K562 (cell line): ENCODE data around the gene RBM22. TPM values are rescaled to one million over a fixed set of nuclear protein-coding genes. Genes with fewer than 3 reads are reported as not detected.
A peak's percentile ranks its signal among the peaks of the same experiment; 100 is the strongest.

ENCODE experiments used
- ARID3B ChIP-seq: fragments of 250-450 bp; sonication (Bioruptor Pico); IDR thresholded peaks from 2 replicates; pipeline ENCODE4 v1.4.0; 2020; ENCODE audit warnings: borderline replicate concordance
- COPS2 ChIP-seq: fragments of 450-650 bp; conservative IDR thresholded peaks from 2 replicates; pipeline ENCODE4 v1.6.1; 2016; ENCODE audit warnings: mild to moderate bottlenecking, moderate library complexity
- FOS ChIP-seq: IDR thresholded peaks from 3 replicates; pipeline ENCODE4 v1.6.1; 2011; ENCODE audit not compliant: insufficient read length; ENCODE audit errors: extremely low read depth
- HLTF ChIP-seq: fragments of 450-650 bp; IDR thresholded peaks from 2 replicates; pipeline ENCODE4 v1.6.1; 2016
- IFI16 ChIP-seq: fragments of 250-450 bp; sonication (Bioruptor Pico); IDR thresholded peaks from 2 replicates; pipeline ENCODE4 v2.1.2; 2022; ENCODE audit warnings: mild to moderate bottlenecking, inconsistent platforms
- NR2F6 ChIP-seq: fragments of 450-650 bp; formaldehyde crosslinking; IDR thresholded peaks from 2 replicates; pipeline ENCODE4 v1.4.0; 2020; ENCODE audit warnings: mild to moderate bottlenecking
- PRPF4 ChIP-seq: fragments of 200-400 bp; formaldehyde crosslinking; IDR thresholded peaks from one replicate; pipeline ENCODE4 v1.6.1; 2017; ENCODE audit warnings: low read length, low read depth, mild to moderate bottlenecking; ENCODE audit not compliant: insufficient read depth, poor library complexity, severe bottlenecking
- RB1 ChIP-seq: fragments of 450-650 bp; IDR thresholded peaks from 2 replicates; pipeline ENCODE4 v1.6.1; 2017; ENCODE audit warnings: low read depth, mild to moderate bottlenecking
- SAFB ChIP-seq: fragments of 200-400 bp; formaldehyde crosslinking; IDR thresholded peaks from 2 replicates; pipeline ENCODE4 v1.6.1; 2017; ENCODE audit warnings: low read depth, low read length, borderline replicate concordance
- polyA plus RNA-seq, 8 experiments: library from polyadenylated mRNA; depleted of rRNA in 4 of 8; stranded (reverse) in 5 of 8; unstranded in 3 of 8; fragments of >200 nt; fragmentation: Nextera tagmentation in 2 of 8; fragmentation: Illumina TruSeq in 1 of 8; extraction: Ambion mirVana in 2 of 8; extraction: Trizol in 1 of 8; gene quantifications; 2 replicates each; pipeline versions ENCODE4 v1.2.1 to v1.2.3, GENCODE V29; 2011 to 2014; ENCODE audit warnings: inconsistent platforms in 1 of 8, missing spikeins in 1 of 8
- total RNA-seq, 7 experiments: library from RNA; depleted of rRNA in 6 of 7; stranded (reverse); fragments of >200 nt in 6 of 7; fragmentation: Illumina TruSeq in 2 of 7; extraction: Trizol in 2 of 7; gene quantifications; 2 replicates each; pipeline versions ENCODE4 v1.2.1 to v1.2.3, GENCODE V29; 2011 to 2021; ENCODE audit warnings: low replicate concordance in 1 of 7
- TF ChIP-seq, protein P1 (sequence below): sonication (generic); formaldehyde crosslinking; IDR thresholded peaks from 2 replicates; pipeline ENCODE4 v1.8.0; 2023; ENCODE audit warnings: mild to moderate bottlenecking, missing genetic modification reagents
- TF ChIP-seq, protein P2 (sequence below), 2 experiments: IDR thresholded peaks; 2 replicates each; pipeline ENCODE4 v1.6.1; 2011; ENCODE audit warnings: borderline replicate concordance in 1 of 2, control low read depth in 1 of 2, low read depth in 1 of 2, low read length in 1 of 2, mild to moderate bottlenecking in 1 of 2, mixed read lengths in 1 of 2, moderate library complexity in 1 of 2; ENCODE audit not compliant: insufficient read depth in 1 of 2, insufficient read length in 1 of 2, poor library complexity in 1 of 2, severe bottlenecking in 1 of 2; ENCODE audit errors: extremely low read depth in 1 of 2
- TF ChIP-seq, protein P3 (sequence below), 2 experiments: fragments of 250-450 bp in 1 of 2; fragments of 450-650 bp in 1 of 2; sonication (Bioruptor Pico) in 1 of 2; IDR thresholded peaks; 2 replicates each; pipeline versions ENCODE4 v1.6.1 to v1.8.0; 2016 to 2021; ENCODE audit warnings: mild to moderate bottlenecking in 2 of 2, moderate library complexity in 2 of 2, missing compliant biosample characterization in 1 of 2, missing genetic modification characterization in 1 of 2
- TF ChIP-seq, protein P4 (sequence below): fragments of 450-650 bp; conservative IDR thresholded peaks from 2 replicates; pipeline ENCODE4 v1.6.1; 2016; ENCODE audit warnings: missing genetic modification characterization, low read depth, mild to moderate bottlenecking, control low read depth, missing compliant biosample characterization
- TF ChIP-seq, protein P5 (sequence below): sonication (generic); formaldehyde crosslinking; IDR thresholded peaks from 2 replicates; pipeline ENCODE4 v1.8.1; 2023; ENCODE audit warnings: mild to moderate bottlenecking, missing genetic modification reagents

The RBM22 gene
- total and polyA plus RNA-seq, 9 of the 15 experiments (the other 6 are each of a cell fraction or from before 2014, with no cell fraction given): 31.3 to 82.2 (median 44.8) TPM

- TF ChIP-seq, protein P1, sequence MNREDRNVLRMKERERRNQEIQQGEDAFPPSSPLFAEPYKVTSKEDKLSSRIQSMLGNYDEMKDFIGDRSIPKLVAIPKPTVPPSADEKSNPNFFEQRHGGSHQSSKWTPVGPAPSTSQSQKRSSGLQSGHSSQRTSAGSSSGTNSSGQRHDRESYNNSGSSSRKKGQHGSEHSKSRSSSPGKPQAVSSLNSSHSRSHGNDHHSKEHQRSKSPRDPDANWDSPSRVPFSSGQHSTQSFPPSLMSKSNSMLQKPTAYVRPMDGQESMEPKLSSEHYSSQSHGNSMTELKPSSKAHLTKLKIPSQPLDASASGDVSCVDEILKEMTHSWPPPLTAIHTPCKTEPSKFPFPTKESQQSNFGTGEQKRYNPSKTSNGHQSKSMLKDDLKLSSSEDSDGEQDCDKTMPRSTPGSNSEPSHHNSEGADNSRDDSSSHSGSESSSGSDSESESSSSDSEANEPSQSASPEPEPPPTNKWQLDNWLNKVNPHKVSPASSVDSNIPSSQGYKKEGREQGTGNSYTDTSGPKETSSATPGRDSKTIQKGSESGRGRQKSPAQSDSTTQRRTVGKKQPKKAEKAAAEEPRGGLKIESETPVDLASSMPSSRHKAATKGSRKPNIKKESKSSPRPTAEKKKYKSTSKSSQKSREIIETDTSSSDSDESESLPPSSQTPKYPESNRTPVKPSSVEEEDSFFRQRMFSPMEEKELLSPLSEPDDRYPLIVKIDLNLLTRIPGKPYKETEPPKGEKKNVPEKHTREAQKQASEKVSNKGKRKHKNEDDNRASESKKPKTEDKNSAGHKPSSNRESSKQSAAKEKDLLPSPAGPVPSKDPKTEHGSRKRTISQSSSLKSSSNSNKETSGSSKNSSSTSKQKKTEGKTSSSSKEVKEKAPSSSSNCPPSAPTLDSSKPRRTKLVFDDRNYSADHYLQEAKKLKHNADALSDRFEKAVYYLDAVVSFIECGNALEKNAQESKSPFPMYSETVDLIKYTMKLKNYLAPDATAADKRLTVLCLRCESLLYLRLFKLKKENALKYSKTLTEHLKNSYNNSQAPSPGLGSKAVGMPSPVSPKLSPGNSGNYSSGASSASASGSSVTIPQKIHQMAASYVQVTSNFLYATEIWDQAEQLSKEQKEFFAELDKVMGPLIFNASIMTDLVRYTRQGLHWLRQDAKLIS: 0 out of 2 replicates have a peak, but pooled peaks have one; percentile 65
- TF ChIP-seq HLTF: peak; percentile 70; the same call in 1 of the 2 replicates
- no peak for TF ChIP-seq ARID3B (CRISPR knock-in tag)
- TF ChIP-seq, protein P2, sequence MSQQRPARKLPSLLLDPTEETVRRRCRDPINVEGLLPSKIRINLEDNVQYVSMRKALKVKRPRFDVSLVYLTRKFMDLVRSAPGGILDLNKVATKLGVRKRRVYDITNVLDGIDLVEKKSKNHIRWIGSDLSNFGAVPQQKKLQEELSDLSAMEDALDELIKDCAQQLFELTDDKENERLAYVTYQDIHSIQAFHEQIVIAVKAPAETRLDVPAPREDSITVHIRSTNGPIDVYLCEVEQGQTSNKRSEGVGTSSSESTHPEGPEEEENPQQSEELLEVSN (IDR thresholded peaks at IDR 0.05; ENCODE audit: borderline replicate concordance in 1 of 2, extremely low read depth in 1 of 2, insufficient read depth in 1 of 2, insufficient read length in 1 of 2, low read depth in 1 of 2, low read length in 1 of 2, poor library complexity in 1 of 2, severe bottlenecking in 1 of 2): peak in 1 of 2 experiments; percentile 22
- peak; percentile 22; the same call in 1 of the 2 replicates for TF ChIP-seq RB1
- TF ChIP-seq, protein P3, sequence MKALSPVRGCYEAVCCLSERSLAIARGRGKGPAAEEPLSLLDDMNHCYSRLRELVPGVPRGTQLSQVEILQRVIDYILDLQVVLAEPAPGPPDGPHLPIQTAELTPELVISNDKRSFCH (CRISPR knock-in tag; IDR thresholded peaks at IDR 0.05): no peak
- TF ChIP-seq, protein P3 (tag; IDR thresholded peaks at IDR 0.05): no peak; the same call in 1 of the 2 replicates
- no peak for TF ChIP-seq FOS
- TF ChIP-seq PRPF4: no peak
- no peak for TF ChIP-seq SAFB
- TF ChIP-seq, protein P4, sequence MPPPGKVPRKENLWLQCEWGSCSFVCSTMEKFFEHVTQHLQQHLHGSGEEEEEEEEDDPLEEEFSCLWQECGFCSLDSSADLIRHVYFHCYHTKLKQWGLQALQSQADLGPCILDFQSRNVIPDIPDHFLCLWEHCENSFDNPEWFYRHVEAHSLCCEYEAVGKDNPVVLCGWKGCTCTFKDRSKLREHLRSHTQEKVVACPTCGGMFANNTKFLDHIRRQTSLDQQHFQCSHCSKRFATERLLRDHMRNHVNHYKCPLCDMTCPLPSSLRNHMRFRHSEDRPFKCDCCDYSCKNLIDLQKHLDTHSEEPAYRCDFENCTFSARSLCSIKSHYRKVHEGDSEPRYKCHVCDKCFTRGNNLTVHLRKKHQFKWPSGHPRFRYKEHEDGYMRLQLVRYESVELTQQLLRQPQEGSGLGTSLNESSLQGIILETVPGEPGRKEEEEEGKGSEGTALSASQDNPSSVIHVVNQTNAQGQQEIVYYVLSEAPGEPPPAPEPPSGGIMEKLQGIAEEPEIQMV (tag): no peak
- no peak for TF ChIP-seq COPS2
- TF ChIP-seq NR2F6 (CRISPR knock-in tag): no peak
- TF ChIP-seq IFI16 (CRISPR knock-in tag): no peak
- TF ChIP-seq, protein P5, sequence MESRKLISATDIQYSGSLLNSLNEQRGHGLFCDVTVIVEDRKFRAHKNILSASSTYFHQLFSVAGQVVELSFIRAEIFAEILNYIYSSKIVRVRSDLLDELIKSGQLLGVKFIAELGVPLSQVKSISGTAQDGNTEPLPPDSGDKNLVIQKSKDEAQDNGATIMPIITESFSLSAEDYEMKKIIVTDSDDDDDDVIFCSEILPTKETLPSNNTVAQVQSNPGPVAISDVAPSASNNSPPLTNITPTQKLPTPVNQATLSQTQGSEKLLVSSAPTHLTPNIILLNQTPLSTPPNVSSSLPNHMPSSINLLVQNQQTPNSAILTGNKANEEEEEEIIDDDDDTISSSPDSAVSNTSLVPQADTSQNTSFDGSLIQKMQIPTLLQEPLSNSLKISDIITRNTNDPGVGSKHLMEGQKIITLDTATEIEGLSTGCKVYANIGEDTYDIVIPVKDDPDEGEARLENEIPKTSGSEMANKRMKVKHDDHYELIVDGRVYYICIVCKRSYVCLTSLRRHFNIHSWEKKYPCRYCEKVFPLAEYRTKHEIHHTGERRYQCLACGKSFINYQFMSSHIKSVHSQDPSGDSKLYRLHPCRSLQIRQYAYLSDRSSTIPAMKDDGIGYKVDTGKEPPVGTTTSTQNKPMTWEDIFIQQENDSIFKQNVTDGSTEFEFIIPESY (CRISPR knock-in tag): no peak
Observed at GRCh38 chr5:150700594-150701377, at the start of gene RBM22 (continued).
